Keratinocyte (primary cell): ENCODE data around the gene RRP1B. TPM values are rescaled to one million over a fixed set of nuclear protein-coding genes. Genes with fewer than 3 reads are reported as not detected.
"Not testable (repeated sequence)": the region's sequence is repeated elsewhere in the genome, so short reads cannot be mapped to it uniquely, and the experiment has no call there.

Experiments
- DNase-seq: peaks from one replicate; pipeline ENCODE4 v3.0.0-alpha.2; 2011; ENCODE audit warnings: low read depth, missing footprints, low spot score
- FAIRE-seq: peaks from 2 replicates; lab custom pipeline; 2011; peaks lifted over from hg19 to GRCh38; lab: Jason Lieb, UNC
- H2AFZ ChIP-seq: 2 replicates; pipeline ENCODE4 v1.6.0; 2012; ENCODE audit warnings: low read length, control low read depth, inconsistent platforms; ENCODE audit not compliant: control insufficient read depth
- H3K27ac ChIP-seq: 2 replicates; pipeline ENCODE4 v1.5.1; 2011; ENCODE audit warnings: low read length; ENCODE audit not compliant: control insufficient read depth, insufficient read depth
- H3K27me3 ChIP-seq: 3 replicates; pipeline ENCODE4 v1.6.0; 2011; ENCODE audit warnings: low read length; ENCODE audit not compliant: control insufficient read depth, insufficient read depth; ENCODE audit errors: extremely low read depth
- H3K36me3 ChIP-seq, 2 experiments: 2 replicates in 1 of 2; 3 replicates in 1 of 2; pipeline ENCODE4 v1.5.1; 2011; ENCODE audit warnings: low read length in 2 of 2, mild to moderate bottlenecking in 1 of 2; ENCODE audit not compliant: control insufficient read depth in 2 of 2, insufficient read depth in 2 of 2; ENCODE audit errors: extremely low read depth in 1 of 2
- H3K4me1 ChIP-seq: 3 replicates; pipeline ENCODE4 v1.5.1; 2011; ENCODE audit warnings: low read length; ENCODE audit not compliant: control insufficient read depth, insufficient read depth; ENCODE audit errors: extremely low read depth
- H3K4me2 ChIP-seq: 3 replicates; pipeline ENCODE4 v1.6.0; 2011; ENCODE audit warnings: low read depth, low read length; ENCODE audit not compliant: control insufficient read depth, insufficient read depth; ENCODE audit errors: extremely low read depth
- H3K4me3 ChIP-seq, 3 experiments: fragments of 200-600 bp in 1 of 3; sonication (generic) in 1 of 3; 2 replicates in 2 of 3; 3 replicates in 1 of 3; pipeline ENCODE4 v1.5.1; 2011 to 2016; ENCODE audit warnings: low read length in 3 of 3, mild to moderate bottlenecking in 3 of 3, control low read depth in 2 of 3, inconsistent platforms in 1 of 3, low read depth in 1 of 3, mixed read lengths in 1 of 3, mixed run types in 1 of 3, moderate library complexity in 1 of 3; ENCODE audit not compliant: control insufficient read depth in 2 of 3, insufficient read depth in 2 of 3; ENCODE audit errors: extremely low read depth in 1 of 3
- H3K79me2 ChIP-seq: 2 replicates; pipeline ENCODE4 v1.6.0; 2012; ENCODE audit warnings: low read length; ENCODE audit not compliant: control insufficient read depth, insufficient read depth
- H3K9ac ChIP-seq: 3 replicates; pipeline ENCODE4 v1.6.0; 2011; ENCODE audit warnings: low read length; ENCODE audit not compliant: control insufficient read depth, insufficient read depth; ENCODE audit errors: extremely low read depth
- H3K9me1 ChIP-seq: 3 replicates; pipeline ENCODE4 v1.6.0; 2011; ENCODE audit warnings: low read length; ENCODE audit not compliant: control insufficient read depth, insufficient read depth; ENCODE audit errors: extremely low read depth
- H3K9me3 ChIP-seq: 2 replicates; pipeline ENCODE4 v1.5.1; 2012; ENCODE audit warnings: low read depth, low read length; ENCODE audit not compliant: control insufficient read depth
- H4K20me1 ChIP-seq: 3 replicates; pipeline ENCODE4 v1.6.0; 2011; ENCODE audit warnings: low read length; ENCODE audit not compliant: control insufficient read depth, insufficient read depth; ENCODE audit errors: extremely low read depth
- EZH2 ChIP-seq: IDR thresholded peaks from one replicate; pipeline ENCODE4 v1.6.1; 2012; ENCODE audit warnings: inconsistent platforms, mild to moderate bottlenecking, low read length, moderate library complexity
- dilution Hi-C: fragments of 300-500 bp; cut with MboI; formaldehyde crosslinking; loops from one replicate; pipeline ENCODE4 v1.7.0; 2020; ENCODE audit warnings: low sequenced_read_pairs; ENCODE audit not compliant: extremely low pct_ligation_motif_present
- polyA plus RNA-seq, 5 experiments: library from polyadenylated mRNA; depleted of rRNA in 3 of 5; stranded (reverse) in 3 of 5; stranded (forward) in 1 of 5; unstranded in 1 of 5; fragments of >200 nt; gene quantifications; 1 replicate in 1 of 5; 2 replicates in 3 of 5; 3 replicates in 1 of 5; pipeline versions ENCODE4 v1.2.1 to v1.2.3, GENCODE V29; 2011 to 2012; ENCODE audit warnings: missing spikeins in 2 of 5, low read depth in 1 of 5, low replicate concordance in 1 of 5
- TF ChIP-seq, protein P1 (sequence below), 3 experiments: IDR thresholded peaks in 1 of 3; conservative IDR thresholded peaks in 1 of 3; optimal IDR thresholded peaks in 1 of 3; 2 replicates in 2 of 3; 3 replicates in 1 of 3; pipeline versions ENCODE3 to v1.5.1; 2011; ENCODE audit warnings: low read length in 3 of 3, mild to moderate bottlenecking in 3 of 3, moderate library complexity in 2 of 3, control low read depth in 1 of 3, inconsistent platforms in 1 of 3; ENCODE audit not compliant: insufficient read depth in 2 of 3; ENCODE audit errors: extremely low read depth in 1 of 3

RRP1B gene
- polyA plus RNA-seq, 1 donor (not counting 4 experiments of a cell fraction or from before 2014, with no cell fraction given) = 19.8 TPM

DNA sequence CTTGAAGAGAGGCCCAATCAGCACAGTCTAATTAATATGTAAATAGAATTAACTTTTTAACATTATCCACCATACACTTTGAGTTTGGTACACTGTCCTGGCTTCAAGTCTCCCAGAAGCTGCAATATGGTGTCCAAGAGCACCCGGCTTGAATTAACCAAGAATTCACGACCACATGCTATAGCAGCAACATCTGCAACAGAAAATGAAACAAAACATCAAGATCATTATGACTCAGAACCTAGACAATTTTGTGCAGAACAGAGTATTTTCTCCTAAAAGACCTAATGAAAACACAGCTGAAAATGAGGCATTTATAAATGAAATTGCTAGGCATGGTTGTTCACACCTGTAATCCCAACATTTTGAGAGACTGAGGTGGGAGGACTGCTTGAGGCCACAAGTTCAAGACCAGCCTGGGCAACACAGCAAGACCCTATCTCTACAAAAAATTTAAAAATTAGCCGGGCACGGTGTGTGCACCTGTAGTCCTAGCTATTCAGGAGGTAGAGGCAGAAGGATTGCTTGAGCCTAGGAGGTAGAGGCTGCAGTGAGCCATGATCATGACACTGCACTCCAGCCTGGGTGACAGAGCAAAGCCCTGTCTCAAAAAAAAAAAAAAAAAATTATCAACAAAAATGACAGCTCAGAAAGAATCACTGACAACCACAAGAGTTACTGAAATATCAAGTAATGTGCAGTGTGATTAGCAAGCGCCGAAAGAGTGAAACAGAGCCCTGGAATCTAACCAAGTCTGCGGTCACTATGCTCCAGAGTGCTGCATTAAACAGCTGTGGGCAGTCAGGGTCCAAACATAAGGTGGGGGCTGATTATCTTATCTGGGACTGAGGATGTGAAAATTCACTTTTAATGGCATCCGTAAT lies 45.4 kb upstream of the RRP1B start:
- Histone ChIP-seq H3K9me3 (no peaks in the 10 kb centered on the region), H3K4me2 (no peak overlapping the region), H3K9ac (no peak overlapping the region), H3K27me3 (no peaks in the 10 kb centered on the region), H3K9me1 (no peaks in the 10 kb centered on the region), H2AFZ (no peak overlapping the region), H3K4me3 (no peak overlapping the region), H4K20me1 (no peaks in the 10 kb centered on the region), H3K36me3 (no peaks in the 10 kb centered on the region), H3K4me1 (peaks cover 15% of the 10 kb centered on the region), H3K27ac (no peak overlapping the region), H3K79me2 (no peaks in the 10 kb centered on the region)
- FAIRE-seq (no peak), DNase-seq (no peak)
- no peak for TF ChIP-seq EZH2
- TF ChIP-seq, protein P1, sequence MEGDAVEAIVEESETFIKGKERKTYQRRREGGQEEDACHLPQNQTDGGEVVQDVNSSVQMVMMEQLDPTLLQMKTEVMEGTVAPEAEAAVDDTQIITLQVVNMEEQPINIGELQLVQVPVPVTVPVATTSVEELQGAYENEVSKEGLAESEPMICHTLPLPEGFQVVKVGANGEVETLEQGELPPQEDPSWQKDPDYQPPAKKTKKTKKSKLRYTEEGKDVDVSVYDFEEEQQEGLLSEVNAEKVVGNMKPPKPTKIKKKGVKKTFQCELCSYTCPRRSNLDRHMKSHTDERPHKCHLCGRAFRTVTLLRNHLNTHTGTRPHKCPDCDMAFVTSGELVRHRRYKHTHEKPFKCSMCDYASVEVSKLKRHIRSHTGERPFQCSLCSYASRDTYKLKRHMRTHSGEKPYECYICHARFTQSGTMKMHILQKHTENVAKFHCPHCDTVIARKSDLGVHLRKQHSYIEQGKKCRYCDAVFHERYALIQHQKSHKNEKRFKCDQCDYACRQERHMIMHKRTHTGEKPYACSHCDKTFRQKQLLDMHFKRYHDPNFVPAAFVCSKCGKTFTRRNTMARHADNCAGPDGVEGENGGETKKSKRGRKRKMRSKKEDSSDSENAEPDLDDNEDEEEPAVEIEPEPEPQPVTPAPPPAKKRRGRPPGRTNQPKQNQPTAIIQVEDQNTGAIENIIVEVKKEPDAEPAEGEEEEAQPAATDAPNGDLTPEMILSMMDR (optimal IDR thresholded peaks at IDR 0.05 in 1 of 3, IDR thresholded peaks at IDR 0.05 in 1 of 3, conservative IDR thresholded peaks at IDR 0.05 in 1 of 3; ENCODE audit: extremely low read depth in 1 of 3, insufficient read depth in 2 of 3, low read length in 3 of 3) = no peak
- dilution Hi-C loops = no loop called here

DNA sequence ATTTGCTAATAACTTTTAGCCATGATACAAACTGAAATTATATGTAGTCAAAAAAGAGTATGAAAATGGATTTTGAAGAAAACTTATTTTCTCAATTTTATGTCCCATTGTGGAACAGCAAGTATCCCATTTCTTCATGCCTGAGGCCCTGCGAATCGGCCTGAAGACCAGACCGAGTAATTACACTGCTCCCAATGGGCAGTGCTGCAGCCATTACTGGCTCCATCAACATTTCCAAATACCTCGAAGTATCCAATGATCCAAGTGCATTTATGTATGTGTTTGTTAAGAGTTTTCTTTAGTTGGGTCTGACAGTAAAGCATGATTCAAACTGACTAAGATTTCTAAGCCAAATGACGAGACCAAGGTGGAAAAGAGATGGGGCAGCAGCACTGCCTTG lies 44.5 kb upstream of the RRP1B start:
- TF ChIP-seq EZH2 = no peak
- TF ChIP-seq, protein P1 (optimal IDR thresholded peaks at IDR 0.05 in 1 of 3, IDR thresholded peaks at IDR 0.05 in 1 of 3, conservative IDR thresholded peaks at IDR 0.05 in 1 of 3; ENCODE audit: extremely low read depth in 1 of 3, insufficient read depth in 2 of 3, low read length in 3 of 3) = no peak
- Histone ChIP-seq H3K4me2 (no peak overlapping the region), H3K27me3 (no peaks in the 10 kb centered on the region), H3K4me1 (peaks cover 6% of the 10 kb centered on the region), H3K27ac (no peak overlapping the region), H3K79me2 (no peaks in the 10 kb centered on the region), H2AFZ (no peak overlapping the region), H3K4me3 (no peak overlapping the region), H3K9me1 (no peaks in the 10 kb centered on the region), H3K9me3 (no peaks in the 10 kb centered on the region), H4K20me1 (no peaks in the 10 kb centered on the region), H3K9ac (no peak overlapping the region), H3K36me3 (no peaks in the 10 kb centered on the region)
- dilution Hi-C loops = no loop called here
- DNase-seq (no peak), FAIRE-seq (no peak)

DNA sequence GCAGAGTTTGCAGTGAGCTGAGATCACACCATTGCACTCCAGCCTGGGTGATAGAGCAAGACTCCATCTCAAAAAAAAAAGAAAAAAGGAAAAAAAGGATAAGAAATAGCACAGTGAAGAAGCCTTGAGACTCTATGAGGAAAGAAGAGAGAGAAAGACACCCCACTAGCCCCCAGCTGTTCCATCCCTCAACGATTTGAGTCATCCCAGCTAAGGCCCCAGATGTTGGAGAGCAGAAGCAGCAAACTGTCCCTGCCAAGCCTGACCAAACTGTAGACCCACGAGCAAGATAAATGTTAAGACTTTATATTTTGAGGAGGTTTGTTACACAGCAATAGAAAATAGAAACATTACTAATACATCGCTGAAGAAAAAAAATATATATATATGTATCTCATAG lies 42.5 kb upstream of the RRP1B start:
- H2AFZ ChIP-seq, H3K27ac ChIP-seq, H3K9me1 ChIP-seq, H3K27me3 ChIP-seq, H3K4me2 ChIP-seq, H4K20me1 ChIP-seq, dilution Hi-C loops, FAIRE-seq, H3K9me3 ChIP-seq, H3K4me3 ChIP-seq, H3K79me2 ChIP-seq, H3K4me1 ChIP-seq, H3K36me3 ChIP-seq, DNase-seq, H3K9ac ChIP-seq: not testable (repeated sequence)
